ENCODE measurements around the gene BGLAP. TPM values are rescaled to one million over a fixed set of nuclear protein-coding genes. Genes with fewer than 3 reads are reported as not detected.

The BGLAP gene
- total RNA-seq, 1 experiment from 2014 or later: 2.4 TPM

GRCh38 chr1:156262461-156263287 is 20.7 kb downstream of the BGLAP start:
- H4K91ac ChIP-seq (ENCODE audit: insufficient read length, low read depth, low read length): no peak overlapping the region

More at GRCh38 chr1:156262461-156263287, 20.7 kb downstream of the BGLAP start:
- Histone ChIP-seq H3K27me3 (ENCODE audit: insufficient read depth, low read length) (no peaks in the 10 kb centered on the region), H3K14ac (ENCODE audit: insufficient read depth, low read length) (no peak overlapping the region), H3K9me3 (ENCODE audit: control insufficient read depth, low read depth, low read length) (no peaks in the 10 kb centered on the region), H3K4me1 (ENCODE audit: insufficient read depth, low read length) (no peaks in the 10 kb centered on the region), H3K18ac (ENCODE audit: insufficient read length, low read depth, low read length) (no peak overlapping the region), H2BK15ac (ENCODE audit: low read depth, low read length) (no peak overlapping the region), H4K8ac (replicated peaks; ENCODE audit: insufficient read length, low read depth, low read length) (no peak overlapping the region), H3K56ac (ENCODE audit: insufficient read length, low read depth, low read length) (no peak overlapping the region), H3K23ac (ENCODE audit: insufficient read length, low read depth, low read length) (no peak overlapping the region), H2AFZ (ENCODE audit: low read length) (no peak overlapping the region), H3K9ac (ENCODE audit: extremely low read depth, insufficient read length, low read length) (no peak overlapping the region), H3K79me1 (ENCODE audit: insufficient read depth, low read depth, low read length, poor library complexity, severe bottlenecking) (no peaks in the 10 kb centered on the region), H2AK5ac (ENCODE audit: insufficient read length, low read length) (no peak overlapping the region), H4K20me1 (ENCODE audit: control insufficient read depth, insufficient read depth, insufficient read length) (no peaks in the 10 kb centered on the region), H3K27ac (ENCODE audit: insufficient read length, low read depth, low read length) (no peak overlapping the region), H2BK120ac (ENCODE audit: low read depth, low read length, poor library complexity, severe bottlenecking) (no peak overlapping the region), H3K4me2 (ENCODE audit: insufficient read depth, insufficient read length, low read length) (no peak overlapping the region), H3T11ph (ENCODE audit: low read length) (no peak overlapping the region), H2BK20ac (ENCODE audit: low read depth, low read length, poor library complexity, severe bottlenecking) (no peak overlapping the region), H3K79me2 (ENCODE audit: insufficient read depth, low read length) (no peaks in the 10 kb centered on the region), H4K5ac (ENCODE audit: insufficient read length, low read depth, low read length) (no peak overlapping the region), H3K4ac (ENCODE audit: low read depth, low read length) (no peak overlapping the region), H3K23me2 (ENCODE audit: insufficient read length, low read depth, low read length, poor library complexity, severe bottlenecking) (no peaks in the 10 kb centered on the region), H2BK5ac (ENCODE audit: insufficient read length, low read length) (no peak overlapping the region), H2BK12ac (ENCODE audit: insufficient read length, low read depth, low read length) (no peak overlapping the region)
- H3K36me3 Mint-ChIP-seq (ENCODE audit: insufficient read depth in 1 of 3, low read depth in 3 of 3): peaks cover 68 to 97% (median 88%) of the 10 kb centered on the region in 3 experiments
- no peak for DNase-seq
- H3K4me3 Mint-ChIP-seq: no peak overlapping the region; a peak in 1 of 5 replicates
- H3K9me3 Mint-ChIP-seq: no peaks in the 10 kb centered on the region
- H3K4me1 Mint-ChIP-seq: no peaks in the 10 kb centered on the region
- no CpG with 5 or more reads among the region's 9 CpGs for WGBS (ENCODE audit: extremely low coverage, insufficient read length, low lambda C conversion rate)
- H3K27ac Mint-ChIP-seq: no peak overlapping the region; a peak in 1 of 7 replicates
- no peak for TF ChIP-seq CTCF (conservative IDR thresholded peaks at IDR 0.05)
- no peaks in the 10 kb centered on the region for H3K27me3 Mint-ChIP-seq (ENCODE audit: low read depth)

All from H9 (cell line).